ENCODE measurements around the gene VARS1.

DNA sequence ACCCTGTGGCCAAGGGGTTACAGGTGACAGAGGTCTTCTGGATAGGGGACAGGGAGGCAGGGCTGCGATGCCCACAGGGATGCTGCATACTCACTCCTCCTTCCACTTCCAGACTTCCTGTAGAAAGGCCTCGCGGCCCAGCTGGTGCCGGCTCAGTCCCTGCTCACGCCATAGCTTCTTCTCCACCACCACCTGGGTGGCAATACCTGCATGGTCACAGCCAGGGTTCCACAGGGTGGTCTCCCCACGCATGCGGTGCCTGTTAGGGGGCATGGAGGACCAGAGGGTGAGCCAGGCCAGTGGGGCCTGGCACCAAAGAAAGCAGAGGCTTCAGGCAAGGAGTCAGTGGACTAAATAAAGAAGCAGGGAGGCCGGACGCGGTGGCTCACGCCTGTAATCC, 10.1 kb downstream of the VARS1 start:
- TF ChIP-seq, protein P1, sequence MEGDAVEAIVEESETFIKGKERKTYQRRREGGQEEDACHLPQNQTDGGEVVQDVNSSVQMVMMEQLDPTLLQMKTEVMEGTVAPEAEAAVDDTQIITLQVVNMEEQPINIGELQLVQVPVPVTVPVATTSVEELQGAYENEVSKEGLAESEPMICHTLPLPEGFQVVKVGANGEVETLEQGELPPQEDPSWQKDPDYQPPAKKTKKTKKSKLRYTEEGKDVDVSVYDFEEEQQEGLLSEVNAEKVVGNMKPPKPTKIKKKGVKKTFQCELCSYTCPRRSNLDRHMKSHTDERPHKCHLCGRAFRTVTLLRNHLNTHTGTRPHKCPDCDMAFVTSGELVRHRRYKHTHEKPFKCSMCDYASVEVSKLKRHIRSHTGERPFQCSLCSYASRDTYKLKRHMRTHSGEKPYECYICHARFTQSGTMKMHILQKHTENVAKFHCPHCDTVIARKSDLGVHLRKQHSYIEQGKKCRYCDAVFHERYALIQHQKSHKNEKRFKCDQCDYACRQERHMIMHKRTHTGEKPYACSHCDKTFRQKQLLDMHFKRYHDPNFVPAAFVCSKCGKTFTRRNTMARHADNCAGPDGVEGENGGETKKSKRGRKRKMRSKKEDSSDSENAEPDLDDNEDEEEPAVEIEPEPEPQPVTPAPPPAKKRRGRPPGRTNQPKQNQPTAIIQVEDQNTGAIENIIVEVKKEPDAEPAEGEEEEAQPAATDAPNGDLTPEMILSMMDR (IDR thresholded peaks at IDR 0.05; ENCODE audit: low read depth, low read length): no peak
- TF ChIP-seq EZH2phosphoT487 (IDR thresholded peaks at IDR 0.05; ENCODE audit: low read depth): no peak
